GM12878 (cell line): Measurements from ENCODE around the gene HHLA2. TPM values are rescaled to one million over a fixed set of nuclear protein-coding genes. Genes with fewer than 3 reads are reported as not detected.

Experiments
- ATAC-seq: fragments of 200-7000 bp; cut with Tn5 transposase; 3 replicates; pipeline ENCODE4 v1.9.1; 2020; ENCODE audit warnings: mild to moderate bottlenecking, moderate library complexity
- BruUV-seq: library from RNA; stranded (reverse); fragments of 400-500 nt; replicated peaks from 2 replicates; lab custom pipeline; 2021; lab: Mats Ljungman, UMichigan
- CTCF ChIA-PET: fragments of 300-600 bp; sonication (Branson Sonifier 250); formaldehyde crosslinking; extraction: SDS; loops from one replicate; lab custom pipeline; 2021; ENCODE audit warnings: inconsistent platforms; lab: Yijun Ruan, JAX
- POLR2A ChIA-PET: fragments of 350-600 bp; formaldehyde crosslinking; extraction: SDS; loops from one replicate; lab custom pipeline; 2021; ENCODE audit warnings: inconsistent platforms; lab: Charles Lee
- RAD21 ChIA-PET: fragments of 300-600 bp; sonication (Branson Sonifier 250); formaldehyde crosslinking; loops from one replicate; lab custom pipeline; 2023; ENCODE audit warnings: antibody characterized with exemption; ENCODE audit not compliant: unreplicated experiment; lab: Charles Lee
- SMC1A ChIA-PET: fragments of 300-600 bp; sonication (Branson Sonifier 250); formaldehyde crosslinking; loops from one replicate; lab custom pipeline; 2023; ENCODE audit not compliant: unreplicated experiment, uncharacterized antibody; lab: Charles Lee
- DNase-seq: peaks from one replicate; pipeline ENCODE4 v3.0.0-alpha.2; 2011; ENCODE audit warnings: low read depth, low spot score
- FAIRE-seq: peaks from 3 replicates; lab custom pipeline; 2011; peaks lifted over from hg19 to GRCh38; lab: Jason Lieb, UNC
- H2AFZ ChIP-seq: 2 replicates; pipeline ENCODE4 v1.6.0; 2011; ENCODE audit warnings: low read depth, low read length, control low read depth; ENCODE audit not compliant: control insufficient read depth
- H3K27ac ChIP-seq: 2 replicates; pipeline ENCODE4 v1.5.1; 2011; ENCODE audit warnings: control low read depth; ENCODE audit not compliant: control insufficient read depth, insufficient read depth
- H3K27me3 ChIP-seq, 2 experiments: replicated peaks in 1 of 2; 2 replicates each; pipeline versions ENCODE4 v1.6.0 to v1.6.1; 2011; ENCODE audit warnings: low read length in 1 of 2; ENCODE audit not compliant: control insufficient read depth in 2 of 2, insufficient read depth in 2 of 2
- H3K36me3 ChIP-seq, 2 experiments: 2 replicates each; pipeline ENCODE4 v1.5.1; 2011; ENCODE audit warnings: low read length in 1 of 2; ENCODE audit not compliant: control insufficient read depth in 2 of 2, insufficient read depth in 2 of 2
- H3K4me1 ChIP-seq: 2 replicates; pipeline ENCODE4 v1.6.1; 2011; ENCODE audit warnings: mild to moderate bottlenecking, low read length, moderate library complexity, mixed read lengths; ENCODE audit not compliant: control insufficient read depth, insufficient read depth
- H3K4me2 ChIP-seq: 2 replicates; pipeline ENCODE4 v1.6.0; 2011; ENCODE audit warnings: control low read depth; ENCODE audit not compliant: control insufficient read depth, insufficient read depth
- H3K4me3 ChIP-seq: fragments of 200-600 bp; sonication (generic); 2 replicates; pipeline ENCODE4 v1.5.1; 2016
- H3K79me2 ChIP-seq: 2 replicates; pipeline ENCODE4 v1.6.0; 2011; ENCODE audit warnings: low read length; ENCODE audit not compliant: control insufficient read depth, insufficient read depth
- H3K9ac ChIP-seq: 2 replicates; pipeline ENCODE4 v1.8.0; 2011; ENCODE audit warnings: low read length, control low read depth, mixed read lengths; ENCODE audit not compliant: control insufficient read depth, insufficient read depth
- H3K9me3 ChIP-seq: replicated peaks from 3 replicates; pipeline ENCODE4 v1.5.1; 2011; ENCODE audit warnings: mild to moderate bottlenecking, low read length; ENCODE audit not compliant: control insufficient read depth, insufficient read depth
- H4K20me1 ChIP-seq: 2 replicates; pipeline ENCODE4 v1.6.0; 2011; ENCODE audit not compliant: control insufficient read depth, insufficient read depth
- RBBP5 ChIP-seq: fragments of 200-600 bp; sonication (generic); conservative IDR thresholded peaks from 2 replicates; pipeline ENCODE4 v1.6.1; 2016
- ZBTB11 ChIP-seq: fragments of 450-650 bp; formaldehyde crosslinking; IDR thresholded peaks from 2 replicates; pipeline ENCODE4 v1.5.0; 2022; ENCODE audit warnings: mild to moderate bottlenecking, missing genetic modification characterization
- ZBTB40 ChIP-seq: fragments of 450-650 bp; IDR thresholded peaks from 2 replicates; pipeline ENCODE4 v1.6.1; 2016; ENCODE audit warnings: mild to moderate bottlenecking, moderate library complexity, borderline replicate concordance
- WGBS: methylation state at CpG from one replicate; pipeline ENCODE4 v1.1.6; 2016; ENCODE audit warnings: low lambda C conversion rate; ENCODE audit not compliant: insufficient replicate concordance, insufficient coverage; ENCODE audit errors: missing lambda C conversion rate; 5-methylcytosine and 5-hydroxymethylcytosine counted together
- in situ Hi-C: fragments of 300-500 bp; cut with MboI; formaldehyde crosslinking; loops from 9 replicates; pipeline ENCODE4 v1.14.3; 2018; ENCODE audit warnings: mixed read lengths
- intact Hi-C: fragments of 100-400 bp; cut with micrococcal nuclease; formaldehyde crosslinking; loops from one replicate; pipeline ENCODE4 v1.14.2; 2022; ENCODE audit not compliant: unreplicated experiment
- polyA plus RNA-seq, 11 experiments: library from polyadenylated mRNA; depleted of rRNA in 4 of 11; unstranded in 6 of 11; stranded (reverse) in 5 of 11; fragments of >200 nt; fragmentation: Nextera tagmentation in 4 of 11; fragmentation: Illumina TruSeq in 1 of 11; extraction: Ambion mirVana in 4 of 11; extraction: Trizol in 1 of 11; gene quantifications; 1 replicate in 1 of 11; 2 replicates in 10 of 11; pipeline versions ENCODE4 v1.2.1 to v1.2.3, GENCODE V29; 2011 to 2016; ENCODE audit warnings: inconsistent platforms in 2 of 11, missing spikeins in 2 of 11, low read depth in 1 of 11
- total RNA-seq, 4 experiments: library from RNA; depleted of rRNA in 3 of 4; stranded (reverse); fragments of >200 nt in 3 of 4; fragmentation: Illumina TruSeq in 1 of 4; extraction: Trizol in 1 of 4; gene quantifications; 2 replicates each; pipeline versions ENCODE4 v1.2.1 to v1.2.3, GENCODE V29; 2013 to 2021

Gene HHLA2
- total and polyA plus RNA-seq, 10 of the 15 experiments (the other 5 are each of a cell fraction or from before 2014, with no cell fraction given) = 0.11 to 1.3 (median 0.28) TPM; not detected in 1

GRCh38 chr3:108416111-108416869 is 119.9 kb downstream of the HHLA2 start:
- no peak overlapping the region for H3K9ac ChIP-seq
- H3K4me1 ChIP-seq = no peaks in the 10 kb centered on the region
- POLR2A ChIA-PET = no interaction called here
- H3K4me3 ChIP-seq = no peak overlapping the region
- 17% methylated on average over 4 of the region's 4 CpGs for WGBS
- CTCF ChIA-PET = no interaction called here
- no peak for DNase-seq
- no TSS peak for BruUV-seq
- H3K36me3 ChIP-seq = no peaks in the 10 kb centered on the region
- no peak for FAIRE-seq
- in situ Hi-C loops = no loop called here
- no peak overlapping the region for H2AFZ ChIP-seq
- H3K79me2 ChIP-seq = no peaks in the 10 kb centered on the region
- SMC1A ChIA-PET = no interaction called here
- H4K20me1 ChIP-seq = no peaks in the 10 kb centered on the region
- H3K27ac ChIP-seq = no peak overlapping the region
- H3K9me3 ChIP-seq = no peaks in the 10 kb centered on the region
- no peak overlapping the region for H3K4me2 ChIP-seq
- no peak for ATAC-seq
- no peaks in the 10 kb centered on the region for H3K27me3 ChIP-seq
- RAD21 ChIA-PET = no interaction called here
- no peak for TF ChIP-seq ZBTB11 (CRISPR knock-in tag)
- no peak for TF ChIP-seq RBBP5
- no peak for TF ChIP-seq ZBTB40
- TF ChIP-seq, all 136 proteins: peak for 0
- intact Hi-C loops = no loop called here
